SK-N-SH (cell line): ENCODE results near the gene S1PR5.

ENCODE experiments used
- CTCF ChIP-seq: fragments of 200-600 bp; sonication (generic); IDR thresholded peaks from 2 replicates; pipeline ENCODE4 v1.6.1; 2017; ENCODE audit warnings: antibody characterized with exemption, mild to moderate bottlenecking, moderate library complexity
- NRF1 ChIP-seq: IDR thresholded peaks from 2 replicates; pipeline ENCODE4 v1.6.1; 2012; ENCODE audit warnings: low read depth, mild to moderate bottlenecking, low read length
- REST ChIP-seq: IDR thresholded peaks from 2 replicates; pipeline ENCODE4 v1.6.1; 2012; ENCODE audit warnings: mild to moderate bottlenecking, low read depth, low read length, moderate library complexity

- TF ChIP-seq NRF1 (no peak), CTCF (no peak), REST (no peak)
Observed at GRCh38 chr19:10562609-10563008, 45.4 kb upstream of the S1PR5 start.
